K562 (cell line): ENCODE measurements around the gene LENEP. TPM values are rescaled to one million over a fixed set of nuclear protein-coding genes. Genes with fewer than 3 reads are reported as not detected.

Experiments used
- CEBPB ChIP-seq: fragments of 450-650 bp; IDR thresholded peaks from 2 replicates; pipeline ENCODE4 v1.6.1; 2016; ENCODE audit warnings: missing genetic modification characterization, missing compliant biosample characterization
- CREM ChIP-seq: IDR thresholded peaks from 2 replicates; pipeline ENCODE4 v1.6.1; 2014; ENCODE audit warnings: antibody characterized with exemption, low read depth
- MCM3 ChIP-seq: fragments of 450-650 bp; IDR thresholded peaks from 2 replicates; pipeline ENCODE4 v1.6.1; 2016
- NFE2L1 ChIP-seq: fragments of 450-650 bp; IDR thresholded peaks from 2 replicates; pipeline ENCODE4 v1.6.1; 2016; ENCODE audit warnings: missing genetic modification characterization, low read depth, mild to moderate bottlenecking, missing compliant biosample characterization, moderate library complexity, borderline replicate concordance
- NFIX ChIP-seq: fragments of 250-450 bp; sonication (Bioruptor Pico); IDR thresholded peaks from 2 replicates; pipeline ENCODE4 v1.4.0; 2020; ENCODE audit warnings: low read depth, mild to moderate bottlenecking, moderate library complexity
- POLR2G ChIP-seq: fragments of 200-400 bp; formaldehyde crosslinking; IDR thresholded peaks from 2 replicates; pipeline ENCODE4 v1.6.1; 2017; ENCODE audit warnings: low read depth, mild to moderate bottlenecking, antibody characterized with exemption, low read length, moderate library complexity
- RBFOX2 ChIP-seq: fragments of 200-400 bp; formaldehyde crosslinking; IDR thresholded peaks from 2 replicates; pipeline ENCODE4 v1.6.1; 2017; ENCODE audit warnings: low read depth, mild to moderate bottlenecking, low read length, moderate library complexity
- SLC30A9 ChIP-seq: fragments of 250-450 bp; sonication (Bioruptor Pico); IDR thresholded peaks from 2 replicates; pipeline ENCODE4 v1.8.0; 2022; ENCODE audit warnings: mild to moderate bottlenecking, moderate library complexity
- SP1 ChIP-seq: sonication (generic); formaldehyde crosslinking; IDR thresholded peaks from 2 replicates; pipeline ENCODE4 v1.8.1; 2022; ENCODE audit warnings: mild to moderate bottlenecking, missing genetic modification reagents
- TCF7 ChIP-seq: sonication (generic); IDR thresholded peaks from 2 replicates; pipeline ENCODE4 v1.6.1; 2016; ENCODE audit warnings: antibody characterized with exemption, borderline replicate concordance
- TCFL5 ChIP-seq: fragments of 250-450 bp; sonication (Bioruptor Pico); conservative IDR thresholded peaks from 2 replicates; pipeline ENCODE4 v1.6.1; 2021; ENCODE audit warnings: mild to moderate bottlenecking, moderate library complexity, matching md5 sums
- TFE3 ChIP-seq: fragments of 450-650 bp; formaldehyde crosslinking; IDR thresholded peaks from 2 replicates; pipeline ENCODE4 v1.4.0; 2020; ENCODE audit warnings: mild to moderate bottlenecking, mixed read lengths
- TRIM24 ChIP-seq, 2 experiments: fragments of 450-650 bp; IDR thresholded peaks; 2 replicates each; pipeline ENCODE4 v1.6.1; 2016
- YY1 ChIP-seq, 3 experiments: IDR thresholded peaks; 2 replicates each; pipeline ENCODE4 v1.6.1; 2011; ENCODE audit warnings: low read length in 2 of 3, mild to moderate bottlenecking in 2 of 3, moderate library complexity in 2 of 3, borderline replicate concordance in 1 of 3, control low read depth in 1 of 3, low read depth in 1 of 3; ENCODE audit not compliant: insufficient read depth in 3 of 3, insufficient replicate concordance in 2 of 3, control insufficient read depth in 1 of 3, insufficient read length in 1 of 3; ENCODE audit errors: extremely low read depth in 1 of 3
- ZNF134 ChIP-seq: fragments of 250-450 bp; sonication (Bioruptor Pico); conservative IDR thresholded peaks from 2 replicates; pipeline ENCODE4 v1.4.0; 2020
- ZNF785 ChIP-seq: fragments of 250-450 bp; sonication (Bioruptor Pico); IDR thresholded peaks from 2 replicates; pipeline ENCODE4 v1.4.0; 2020; ENCODE audit warnings: mild to moderate bottlenecking
- polyA plus RNA-seq, 8 experiments: library from polyadenylated mRNA; depleted of rRNA in 4 of 8; stranded (reverse) in 5 of 8; unstranded in 3 of 8; fragments of >200 nt; fragmentation: Nextera tagmentation in 2 of 8; fragmentation: Illumina TruSeq in 1 of 8; extraction: Ambion mirVana in 2 of 8; extraction: Trizol in 1 of 8; gene quantifications; 2 replicates each; pipeline versions ENCODE4 v1.2.1 to v1.2.3, GENCODE V29; 2011 to 2014; ENCODE audit warnings: inconsistent platforms in 1 of 8, missing spikeins in 1 of 8
- total RNA-seq, 7 experiments: library from RNA; depleted of rRNA in 6 of 7; stranded (reverse); fragments of >200 nt in 6 of 7; fragmentation: Illumina TruSeq in 2 of 7; extraction: Trizol in 2 of 7; gene quantifications; 2 replicates each; pipeline versions ENCODE4 v1.2.1 to v1.2.3, GENCODE V29; 2011 to 2021; ENCODE audit warnings: low replicate concordance in 1 of 7
- TF ChIP-seq, protein P1 (sequence below): fragments of 450-650 bp; IDR thresholded peaks from 2 replicates; pipeline ENCODE4 v1.6.1; 2016; ENCODE audit warnings: low read depth

Gene LENEP
- total and polyA plus RNA-seq, 9 of the 15 experiments (the other 6 are each of a cell fraction or from before 2014, with no cell fraction given), result 0.23 to 0.87 (median 0.67) TPM; not detected in 5

DNA sequence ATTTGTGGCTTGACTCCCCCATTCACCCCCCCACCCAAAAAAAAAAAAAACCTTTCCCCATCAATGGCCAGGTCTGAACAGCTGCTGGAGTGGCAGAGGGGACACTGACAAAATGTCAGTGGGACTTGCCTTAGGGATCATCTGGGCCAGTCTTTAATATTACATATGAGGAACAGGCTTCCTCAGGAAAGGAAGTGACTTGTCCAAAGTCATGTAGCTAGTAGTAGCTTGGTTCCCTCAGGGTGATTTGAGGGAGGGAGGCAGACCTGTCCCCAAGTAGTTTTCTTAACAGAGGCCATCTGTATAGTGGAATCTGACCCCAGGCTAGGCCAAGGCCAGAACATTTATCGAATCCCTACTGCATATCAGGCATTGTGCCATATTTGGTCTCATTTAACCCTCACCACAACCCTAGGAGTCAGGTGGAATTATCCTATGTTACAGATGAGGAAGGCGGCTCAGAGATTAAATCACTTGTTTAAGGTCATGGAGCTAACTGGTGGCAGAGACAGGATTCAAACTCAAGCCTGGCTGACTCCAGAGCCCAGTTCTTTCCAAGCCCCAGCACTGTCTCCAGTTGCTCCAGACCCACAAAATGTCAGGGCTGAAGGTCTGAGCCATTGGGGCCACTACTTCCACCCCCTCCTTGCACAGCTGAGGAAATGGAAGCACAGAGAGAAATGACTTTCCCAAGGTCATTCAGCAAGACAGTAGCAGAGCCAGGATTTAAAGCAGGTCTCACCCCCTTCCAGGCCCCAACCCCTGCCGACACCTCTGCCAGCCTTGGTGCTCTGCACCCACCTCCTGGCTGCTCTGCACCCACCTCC is 19.6 kb downstream of the LENEP start (continued):
- TF ChIP-seq TCFL5 (CRISPR knock-in tag) (no peak), SP1 (CRISPR knock-in tag) (no peak), YY1 (IDR thresholded peaks at IDR 0.05; ENCODE audit: borderline replicate concordance in 1 of 3, control insufficient read depth in 1 of 3, extremely low read depth in 1 of 3, insufficient read depth in 3 of 3, insufficient read length in 1 of 3, insufficient replicate concordance in 2 of 3, low read depth in 1 of 3, low read length in 2 of 3) (peak in 1 of 3 experiments; percentile 46), CREM (no peak), TFE3 (CRISPR knock-in tag) (no peak), ZNF785 (CRISPR knock-in tag) (no peak), NFIX (CRISPR knock-in tag) (no peak), NFE2L1 (tag) (no peak), TCF7 (no peak), MCM3 (no peak), SLC30A9 (no peak), POLR2G (no peak), RBFOX2 (peak; percentile 35; the same call in 1 of the 2 replicates), CEBPB (no peak), TRIM24 (IDR thresholded peaks at IDR 0.05) (no peak), ZNF134 (CRISPR knock-in tag) (no peak)
- TF ChIP-seq, protein P1, sequence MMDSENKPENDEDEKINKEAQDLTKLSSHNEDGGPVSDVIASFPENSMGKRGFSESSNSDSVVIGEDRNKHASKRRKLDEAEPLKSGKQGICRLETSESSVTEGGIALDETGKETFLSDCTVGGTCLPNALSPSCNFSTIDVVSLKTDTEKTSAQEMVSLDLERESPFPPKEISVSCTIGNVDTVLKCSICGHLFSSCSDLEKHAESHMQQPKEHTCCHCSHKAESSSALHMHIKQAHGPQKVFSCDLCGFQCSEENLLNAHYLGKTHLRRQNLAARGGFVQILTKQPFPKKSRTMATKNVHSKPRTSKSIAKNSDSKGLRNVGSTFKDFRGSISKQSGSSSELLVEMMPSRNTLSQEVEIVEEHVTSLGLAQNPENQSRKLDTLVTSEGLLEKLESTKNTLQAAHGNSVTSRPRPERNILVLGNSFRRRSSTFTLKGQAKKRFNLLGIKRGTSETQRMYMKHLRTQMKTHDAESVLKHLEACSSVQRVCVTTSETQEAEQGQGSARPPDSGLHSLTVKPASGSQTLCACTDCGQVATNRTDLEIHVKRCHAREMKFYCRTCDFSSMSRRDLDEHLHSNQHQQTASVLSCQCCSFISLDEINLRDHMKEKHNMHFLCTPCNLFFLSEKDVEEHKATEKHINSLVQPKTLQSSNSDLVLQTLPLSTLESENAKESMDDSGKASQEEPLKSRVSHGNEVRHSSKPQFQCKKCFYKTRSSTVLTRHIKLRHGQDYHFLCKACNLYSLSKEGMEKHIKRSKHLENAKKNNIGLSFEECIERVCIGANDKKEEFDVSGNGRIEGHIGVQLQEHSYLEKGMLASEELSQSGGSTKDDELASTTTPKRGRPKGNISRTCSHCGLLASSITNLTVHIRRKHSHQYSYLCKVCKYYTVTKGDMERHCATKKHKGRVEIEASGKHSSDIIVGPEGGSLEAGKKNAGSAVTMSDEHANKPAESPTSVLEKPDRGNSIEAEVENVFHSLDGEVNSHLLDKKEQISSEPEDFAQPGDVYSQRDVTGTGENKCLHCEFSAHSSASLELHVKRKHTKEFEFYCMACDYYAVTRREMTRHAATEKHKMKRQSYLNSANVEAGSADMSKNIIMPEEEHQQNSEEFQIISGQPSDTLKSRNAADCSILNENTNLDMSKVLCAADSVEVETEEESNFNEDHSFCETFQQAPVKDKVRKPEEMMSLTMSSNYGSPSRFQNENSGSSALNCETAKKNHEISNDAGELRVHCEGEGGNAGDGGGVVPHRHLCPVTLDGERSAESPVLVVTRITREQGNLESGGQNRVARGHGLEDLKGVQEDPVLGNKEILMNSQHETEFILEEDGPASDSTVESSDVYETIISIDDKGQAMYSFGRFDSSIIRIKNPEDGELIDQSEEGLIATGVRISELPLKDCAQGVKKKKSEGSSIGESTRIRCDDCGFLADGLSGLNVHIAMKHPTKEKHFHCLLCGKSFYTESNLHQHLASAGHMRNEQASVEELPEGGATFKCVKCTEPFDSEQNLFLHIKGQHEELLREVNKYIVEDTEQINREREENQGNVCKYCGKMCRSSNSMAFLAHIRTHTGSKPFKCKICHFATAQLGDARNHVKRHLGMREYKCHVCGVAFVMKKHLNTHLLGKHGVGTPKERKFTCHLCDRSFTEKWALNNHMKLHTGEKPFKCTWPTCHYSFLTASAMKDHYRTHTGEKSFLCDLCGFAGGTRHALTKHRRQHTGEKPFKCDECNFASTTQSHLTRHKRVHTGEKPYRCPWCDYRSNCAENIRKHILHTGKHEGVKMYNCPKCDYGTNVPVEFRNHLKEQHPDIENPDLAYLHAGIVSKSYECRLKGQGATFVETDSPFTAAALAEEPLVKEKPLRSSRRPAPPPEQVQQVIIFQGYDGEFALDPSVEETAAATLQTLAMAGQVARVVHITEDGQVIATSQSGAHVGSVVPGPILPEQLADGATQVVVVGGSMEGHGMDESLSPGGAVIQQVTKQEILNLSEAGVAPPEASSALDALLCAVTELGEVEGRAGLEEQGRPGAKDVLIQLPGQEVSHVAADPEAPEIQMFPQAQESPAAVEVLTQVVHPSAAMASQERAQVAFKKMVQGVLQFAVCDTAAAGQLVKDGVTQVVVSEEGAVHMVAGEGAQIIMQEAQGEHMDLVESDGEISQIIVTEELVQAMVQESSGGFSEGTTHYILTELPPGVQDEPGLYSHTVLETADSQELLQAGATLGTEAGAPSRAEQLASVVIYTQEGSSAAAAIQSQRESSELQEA, result no peak
